GM20000 (cell line): ENCODE results near the gene LIG1.

Experiments
- DNase-seq: peaks from one replicate; pipeline ENCODE4 v3.0.0; 2012; ENCODE audit warnings: low spot score
- CTCF ChIP-seq: IDR thresholded peaks from 2 replicates; pipeline ENCODE4 v1.5.1; 2012; ENCODE audit warnings: mild to moderate bottlenecking, control low read depth; ENCODE audit errors: extremely low read depth, missing control alignments

The LIG1 gene

DNA sequence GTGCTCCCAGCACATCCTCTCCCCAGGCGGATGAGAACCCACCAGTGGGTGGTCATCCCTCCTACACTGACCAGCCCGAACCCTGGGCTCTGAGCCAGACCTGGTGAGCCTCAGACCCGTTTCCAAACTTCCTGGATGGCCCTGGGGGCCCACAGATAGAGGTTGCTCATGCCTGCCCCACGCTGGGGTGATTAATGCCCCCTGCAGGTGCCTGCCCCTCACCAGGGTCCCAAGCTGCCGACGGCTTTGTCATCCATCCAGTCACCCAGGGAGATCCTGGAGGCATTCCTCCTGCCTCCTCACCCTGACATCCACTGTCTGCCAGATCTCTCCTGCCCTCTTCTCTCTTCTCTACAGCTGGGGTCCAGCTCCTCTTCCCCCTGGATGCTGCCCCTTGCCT is 31.1 kb downstream of the LIG1 start:
- DNase-seq, result no peak
- no peak for TF ChIP-seq CTCF

- no peak for TF ChIP-seq CTCF
- DNase-seq, result no peak
Measured at GRCh38 chr19:48137411-48137810, 32.7 kb downstream of the LIG1 start.

GRCh38 chr19:48136547-48136946 is 33.6 kb downstream of the LIG1 start:
- DNase-seq, result no peak
- TF ChIP-seq CTCF, result no peak

- no peak for TF ChIP-seq CTCF
- no peak for DNase-seq
Measured at GRCh38 chr19:48135411-48135810, 34.7 kb downstream of the LIG1 start.

DNA sequence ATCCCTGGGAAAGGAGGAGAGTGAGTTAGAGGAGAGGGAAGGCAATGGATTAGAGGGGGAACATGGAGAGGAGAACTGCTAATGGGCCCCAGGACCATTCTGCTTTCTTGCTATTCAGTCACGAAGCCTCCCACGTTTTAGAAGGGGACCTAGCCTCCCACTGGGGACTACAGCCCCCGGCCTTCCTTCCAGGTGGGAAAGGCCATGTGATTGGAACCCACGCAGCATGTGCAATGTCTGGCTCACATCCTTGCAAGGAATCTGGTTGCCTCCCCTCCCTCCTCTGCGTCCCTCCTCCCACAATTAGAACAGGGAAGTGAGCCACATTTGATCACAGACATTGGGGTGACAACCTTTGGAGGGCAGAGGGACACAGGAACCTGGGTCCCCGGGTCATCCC is 37.0 kb downstream of the LIG1 start:
- DNase-seq, result no peak
- TF ChIP-seq CTCF, result no peak

DNA sequence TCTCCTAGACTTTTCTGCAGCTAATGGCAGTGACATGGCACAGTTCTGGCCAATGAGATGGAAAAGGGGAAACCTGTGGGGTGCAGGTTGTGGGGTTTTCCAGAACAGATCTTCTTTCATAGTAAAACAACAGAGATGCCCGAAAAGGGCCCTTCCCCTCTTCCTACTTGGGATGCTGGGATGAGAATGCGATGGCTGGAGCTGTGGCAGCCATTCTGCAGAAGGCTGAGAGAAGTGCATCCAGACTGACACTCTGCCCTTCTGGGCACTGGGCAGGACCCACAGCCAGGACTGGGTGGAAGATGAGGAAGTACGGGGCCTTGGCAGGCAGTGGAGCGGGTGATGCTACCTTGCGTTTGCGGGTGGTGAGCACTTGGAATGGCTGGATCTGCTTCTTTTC is 42.6 kb downstream of the LIG1 start:
- DNase-seq, result no peak
- TF ChIP-seq CTCF, result no peak

DNA sequence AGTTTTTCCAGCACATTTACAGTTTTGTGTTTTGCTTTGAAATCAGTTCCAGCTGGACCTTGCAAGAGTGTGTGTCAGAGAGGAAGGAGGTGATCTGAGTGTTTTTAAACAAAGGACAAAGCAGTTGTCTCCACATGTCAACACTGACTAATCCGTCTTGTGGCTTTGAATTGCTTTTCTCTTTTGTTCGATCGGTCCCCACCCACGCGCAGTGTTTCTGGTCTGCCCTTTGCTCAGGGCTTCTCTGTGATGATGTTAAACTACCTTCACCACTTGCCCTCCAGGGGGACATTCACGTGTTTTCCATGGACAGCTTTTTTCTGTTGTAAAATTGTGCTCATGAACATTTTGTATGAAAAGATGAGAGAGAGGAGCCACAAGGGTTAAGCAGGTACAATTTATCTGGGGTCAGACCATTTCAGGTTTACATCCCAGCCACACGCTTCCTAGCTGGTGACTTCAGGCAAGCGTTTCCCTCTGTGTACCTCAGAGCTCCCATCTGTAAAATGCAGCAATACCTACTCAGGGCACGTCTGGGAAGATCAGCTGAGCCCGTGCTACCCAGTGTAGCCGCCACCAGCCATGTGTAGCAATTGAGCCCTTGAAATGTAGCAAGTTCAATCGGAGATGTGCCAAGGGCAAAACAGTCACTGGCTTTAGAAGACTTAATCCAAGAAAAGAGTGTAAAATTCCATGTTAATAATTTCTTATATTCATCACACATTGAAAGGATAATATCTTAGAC is 46.1 kb downstream of the LIG1 start:
- DNase-seq, result peak; percentile 54
- no peak for TF ChIP-seq CTCF
